H1 (cell line): ENCODE measurements around the gene PTPRD. TPM values are rescaled to one million over a fixed set of nuclear protein-coding genes. Genes with fewer than 3 reads are reported as not detected.

ENCODE experiments used
- CTCF ChIA-PET: fragments of 300-600 bp; sonication (Branson Sonifier 250); formaldehyde crosslinking; loops from one replicate; lab custom pipeline; 2021; ENCODE audit not compliant: partially characterized antibody; lab: Charles Lee
- POLR2A ChIA-PET: fragments of 300-600 bp; sonication (Branson Sonifier 250); formaldehyde crosslinking; loops from one replicate; lab custom pipeline; 2021; ENCODE audit warnings: inconsistent platforms; ENCODE audit not compliant: partially characterized antibody; lab: Charles Lee
- DNase-seq, 2 experiments: peaks; one replicate each; pipeline versions ENCODE4 v3.0.0 to v3.0.0-alpha.2; 2010 to 2022; ENCODE audit warnings: low spot score in 2 of 2, low read depth in 1 of 2, mixed read lengths in 1 of 2
- FAIRE-seq: peaks from 2 replicates; lab custom pipeline; 2011; peaks lifted over from hg19 to GRCh38; lab: Jason Lieb, UNC
- H2AFZ ChIP-seq: 2 replicates; pipeline ENCODE4 v1.8.1; 2012; ENCODE audit warnings: low read length, inconsistent platforms
- H2AK5ac ChIP-seq: 2 replicates; pipeline ENCODE4 v1.6.1; 2013; ENCODE audit warnings: low read depth, low read length
- H2BK120ac ChIP-seq: replicated peaks from 2 replicates; pipeline ENCODE3; 2013; ENCODE audit warnings: low read depth, low read length, inconsistent platforms
- H2BK12ac ChIP-seq: 2 replicates; pipeline ENCODE4 v1.6.1; 2013; ENCODE audit warnings: low read depth, low read length
- H2BK15ac ChIP-seq: 2 replicates; pipeline ENCODE4 v1.6.1; 2013; ENCODE audit warnings: low read length
- H2BK20ac ChIP-seq: 2 replicates; pipeline ENCODE4 v1.6.1; 2013; ENCODE audit warnings: low read length
- H2BK5ac ChIP-seq: 2 replicates; pipeline ENCODE4 v1.6.1; 2013; ENCODE audit warnings: low read depth, low read length
- H3K14ac ChIP-seq: 2 replicates; pipeline ENCODE4 v1.6.1; 2013; ENCODE audit warnings: inconsistent platforms; ENCODE audit not compliant: insufficient read length
- H3K18ac ChIP-seq: 2 replicates; pipeline ENCODE4 v1.6.1; 2013; ENCODE audit warnings: low read length; ENCODE audit errors: extremely low read depth
- H3K23ac ChIP-seq: 2 replicates; pipeline ENCODE4 v1.6.1; 2013; ENCODE audit warnings: inconsistent platforms; ENCODE audit not compliant: insufficient read length
- H3K23me2 ChIP-seq: 2 replicates; pipeline ENCODE4 v1.6.1; 2013; ENCODE audit warnings: low read depth, low read length
- H3K27ac ChIP-seq: 2 replicates; pipeline ENCODE4 v1.6.1; 2011; ENCODE audit warnings: low read depth, low read length, inconsistent platforms
- H3K27me3 ChIP-seq, 4 experiments: replicated peaks in 1 of 4; 1 replicate in 1 of 4; 2 replicates in 3 of 4; pipeline versions ENCODE4 v1.6.1 to v1.8.1; 2011 to 2013; ENCODE audit warnings: low read length in 3 of 4, mild to moderate bottlenecking in 3 of 4, inconsistent platforms in 2 of 4, mixed read lengths in 2 of 4, moderate library complexity in 1 of 4; ENCODE audit not compliant: control insufficient read depth in 3 of 4, insufficient read depth in 3 of 4; ENCODE audit errors: extremely low read depth in 1 of 4
- H3K36me3 ChIP-seq, 4 experiments: 2 replicates each; pipeline versions ENCODE4 v1.6.1 to v1.8.1; 2011 to 2013; ENCODE audit warnings: mild to moderate bottlenecking in 4 of 4, low read length in 3 of 4, moderate library complexity in 2 of 4, control low read depth in 1 of 4, inconsistent platforms in 1 of 4; ENCODE audit not compliant: insufficient read depth in 4 of 4, control insufficient read depth in 2 of 4
- H3K4ac ChIP-seq: replicated peaks from 2 replicates; pipeline ENCODE3; 2013; ENCODE audit warnings: low read length, low read depth, mixed read lengths, inconsistent platforms; ENCODE audit not compliant: insufficient read length
- H3K4me1 ChIP-seq, 4 experiments: replicated peaks in 1 of 4; 1 replicate in 1 of 4; 2 replicates in 3 of 4; pipeline versions ENCODE4 v1.6.1 to v1.8.1; 2011 to 2013; ENCODE audit warnings: low read length in 3 of 4, inconsistent platforms in 2 of 4, mixed read lengths in 1 of 4; ENCODE audit not compliant: insufficient read depth in 4 of 4, control insufficient read depth in 3 of 4
- H3K4me2 ChIP-seq, 2 experiments: 2 replicates each; pipeline versions ENCODE4 v1.6.1 to v1.8.1; 2011 to 2013; ENCODE audit warnings: low read depth in 2 of 2, low read length in 2 of 2, control low read depth in 1 of 2, inconsistent platforms in 1 of 2, mild to moderate bottlenecking in 1 of 2; ENCODE audit not compliant: insufficient read depth in 1 of 2
- H3K4me3 ChIP-seq, 4 experiments: fragments of 200-600, 300-600 bp in 1 of 4; sonication (generic), shearing (Covaris generic), sonication (Bioruptor Twin) in 1 of 4; 2 replicates each; pipeline versions ENCODE4 v1.5.1 to v1.8.1; 2011 to 2016; ENCODE audit warnings: low read length in 4 of 4, low read depth in 3 of 4, control low read depth in 2 of 4, inconsistent platforms in 2 of 4, mild to moderate bottlenecking in 2 of 4, mixed read lengths in 1 of 4, moderate library complexity in 1 of 4; ENCODE audit not compliant: insufficient read depth in 2 of 4; ENCODE audit errors: extremely low read depth in 1 of 4
- H3K56ac ChIP-seq: replicated peaks from 2 replicates; pipeline ENCODE3; 2013; ENCODE audit warnings: low read depth, mild to moderate bottlenecking, mixed read lengths, low read length, inconsistent platforms; ENCODE audit not compliant: insufficient read length
- H3K79me1 ChIP-seq: 2 replicates; pipeline ENCODE4 v1.6.1; 2013; ENCODE audit warnings: low read depth, low read length, control low read depth
- H3K79me2 ChIP-seq, 2 experiments: 2 replicates each; pipeline versions ENCODE4 v1.6.1 to v1.8.1; 2012 to 2013; ENCODE audit warnings: low read length in 2 of 2, mild to moderate bottlenecking in 2 of 2, inconsistent platforms in 1 of 2; ENCODE audit not compliant: insufficient read depth in 2 of 2, control insufficient read depth in 1 of 2
- H3K9ac ChIP-seq, 4 experiments: replicated peaks in 1 of 4; 1 replicate in 1 of 4; 2 replicates in 3 of 4; pipeline versions ENCODE4 v1.6.1 to v1.8.1; 2011 to 2013; ENCODE audit warnings: low read depth in 3 of 4, low read length in 3 of 4, control low read depth in 2 of 4, mild to moderate bottlenecking in 2 of 4, moderate library complexity in 2 of 4, inconsistent platforms in 1 of 4; ENCODE audit errors: extremely low read depth in 1 of 4
- H3K9me3 ChIP-seq, 2 experiments: 2 replicates each; pipeline versions ENCODE4 v1.6.1 to v1.8.1; 2012 to 2013; ENCODE audit warnings: mild to moderate bottlenecking in 2 of 2, moderate library complexity in 2 of 2, control low read depth in 1 of 2, inconsistent platforms in 1 of 2, low read depth in 1 of 2, low read length in 1 of 2, mixed read lengths in 1 of 2; ENCODE audit not compliant: insufficient read depth in 2 of 2
- H4K20me1 ChIP-seq, 2 experiments: replicated peaks in 1 of 2; 2 replicates each; pipeline versions ENCODE3 to v1.8.1; 2011 to 2013; ENCODE audit warnings: inconsistent platforms in 2 of 2, low read length in 2 of 2, mild to moderate bottlenecking in 1 of 2; ENCODE audit not compliant: insufficient read depth in 2 of 2, control insufficient read depth in 1 of 2
- H4K5ac ChIP-seq: 2 replicates; pipeline ENCODE4 v1.6.1; 2013; ENCODE audit warnings: low read length, low read depth, mixed read lengths, inconsistent platforms; ENCODE audit not compliant: insufficient read length
- H4K8ac ChIP-seq: 2 replicates; pipeline ENCODE4 v1.8.0; 2013; ENCODE audit warnings: mild to moderate bottlenecking, moderate library complexity, low read length, inconsistent platforms; ENCODE audit not compliant: insufficient read depth; ENCODE audit errors: extremely low read depth
- H4K91ac ChIP-seq: replicated peaks from 2 replicates; pipeline ENCODE3; 2013; ENCODE audit warnings: low read length, mixed read lengths, inconsistent platforms; ENCODE audit not compliant: insufficient read length
- CEBPB ChIP-seq: IDR thresholded peaks from 2 replicates; pipeline ENCODE4 v1.6.1; 2012; ENCODE audit warnings: low read depth, low read length
- HDAC6 ChIP-seq: IDR thresholded peaks from one replicate; pipeline ENCODE4 v1.7.1; 2012; ENCODE audit warnings: low read depth, mild to moderate bottlenecking, inconsistent platforms, low read length, moderate library complexity
- JUND ChIP-seq: IDR thresholded peaks from 2 replicates; pipeline ENCODE4 v1.6.1; 2011; ENCODE audit warnings: mild to moderate bottlenecking, improper control_type of control experiment, low read length
- KDM4A ChIP-seq: IDR thresholded peaks from one replicate; pipeline ENCODE4 v1.7.1; 2012; ENCODE audit warnings: low read depth, mild to moderate bottlenecking, moderate library complexity, low read length, inconsistent platforms; ENCODE audit not compliant: severe bottlenecking
- NRF1 ChIP-seq: IDR thresholded peaks from 2 replicates; pipeline ENCODE4 v1.6.1; 2011; ENCODE audit warnings: mild to moderate bottlenecking, low read depth, low read length, improper control_type of control experiment
- SIX5 ChIP-seq: IDR thresholded peaks from 2 replicates; pipeline ENCODE4 v1.6.1; 2011; ENCODE audit warnings: mild to moderate bottlenecking, low read depth, low read length
- TAF1 ChIP-seq: IDR thresholded peaks from 2 replicates; pipeline ENCODE4 v1.6.1; 2011; ENCODE audit warnings: mild to moderate bottlenecking, low read depth, low read length
- YY1 ChIP-seq: IDR thresholded peaks from 2 replicates; pipeline ENCODE4 v1.6.1; 2011; ENCODE audit warnings: low read depth, mild to moderate bottlenecking, low read length
- WGBS, 2 experiments: shearing (Covaris generic) in 1 of 2; methylation state at CpG; one replicate each; pipeline versions ENCODE4 v1.1.6 to v1.1.7; 2013 to 2015; ENCODE audit warnings: low lambda C conversion rate in 2 of 2, mixed read lengths in 2 of 2, inconsistent platforms in 1 of 2, low coverage in 1 of 2, missing lambda C conversion rate in 1 of 2; ENCODE audit not compliant: insufficient replicate concordance in 2 of 2, insufficient coverage in 1 of 2, insufficient read length in 1 of 2; ENCODE audit errors: extremely low coverage in 1 of 2, missing lambda C conversion rate in 1 of 2; 5-methylcytosine and 5-hydroxymethylcytosine counted together
- polyA plus RNA-seq, 7 experiments: library from polyadenylated mRNA; depleted of rRNA in 3 of 7; stranded (reverse) in 5 of 7; unstranded in 2 of 7; fragments of >200 nt in 5 of 7; fragments of 200-250 nt in 2 of 7; gene quantifications; 1 replicate in 5 of 7; 2 replicates in 1 of 7; 4 replicates in 1 of 7; pipeline versions ENCODE4 v1.2.1 to v1.2.3, GENCODE V29; 2011 to 2013; ENCODE audit warnings: missing spikeins in 2 of 7, mixed read lengths in 2 of 7
- total RNA-seq: library from RNA; stranded (reverse); fragmentation: NEBNext Ultra II Directional; extraction: Animal tissue kit (Norgen Biotek cat#: 25700); gene quantifications from 2 replicates; pipeline ENCODE4 v1.2.1, GENCODE V29; 2021
- TF ChIP-seq, protein P1 (sequence below): IDR thresholded peaks from 2 replicates; pipeline ENCODE4 v1.6.1; 2011; ENCODE audit warnings: low read depth, mild to moderate bottlenecking, low read length; ENCODE audit not compliant: insufficient read depth
- TF ChIP-seq, protein P2 (sequence below): IDR thresholded peaks from 2 replicates; pipeline ENCODE4 v1.6.1; 2012; ENCODE audit warnings: inconsistent platforms
- TF ChIP-seq, protein P3 (sequence below), 3 experiments: IDR thresholded peaks; 1 replicate in 2 of 3; 2 replicates in 1 of 3; pipeline versions ENCODE4 v1.5.1 to v1.6.1; 2011; ENCODE audit warnings: low read length in 3 of 3, mild to moderate bottlenecking in 3 of 3, inconsistent platforms in 2 of 3, low read depth in 1 of 3, moderate library complexity in 1 of 3; ENCODE audit not compliant: insufficient read depth in 1 of 3; ENCODE audit errors: control extremely low read depth in 1 of 3

The PTPRD gene
- total and polyA plus RNA-seq, 2 of the 8 experiments (the other 6 are each of a cell fraction or from before 2014, with no cell fraction given) = 17.2 to 77.0 TPM

DNA sequence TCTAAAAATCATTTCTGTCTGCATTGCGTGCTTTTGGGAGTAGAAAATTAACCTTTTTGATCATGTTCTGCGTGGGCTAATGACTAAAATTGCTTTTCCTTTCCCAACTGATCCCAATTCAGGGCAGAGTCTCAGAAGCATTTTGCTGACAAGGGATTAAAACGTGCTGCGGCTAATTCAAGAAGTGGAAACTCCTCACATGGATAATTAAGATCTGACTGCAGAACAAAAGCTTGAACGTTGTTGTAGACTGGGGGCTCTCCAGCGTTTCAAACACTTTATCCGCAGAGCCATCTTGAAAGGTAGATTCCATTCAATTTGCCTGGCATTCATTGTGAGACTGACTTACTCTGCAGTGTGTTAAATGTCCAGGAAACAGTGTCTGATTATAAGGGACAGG, 2327.9 kb downstream of the PTPRD start:
- Histone ChIP-seq H3K23ac (no peak overlapping the region), H4K91ac (no peak overlapping the region), H3K79me1 (no peaks in the 10 kb centered on the region), H3K4me3 (no peak overlapping the region), H3K56ac (no peak overlapping the region), H2BK20ac (no peak overlapping the region), H2BK15ac (no peak overlapping the region), H4K20me1 (no peaks in the 10 kb centered on the region), H2BK120ac (no peak overlapping the region), H2BK5ac (no peak overlapping the region), H3K14ac (no peak overlapping the region), H2BK12ac (no peak overlapping the region), H2AK5ac (no peak overlapping the region), H3K23me2 (no peaks in the 10 kb centered on the region), H3K9me3 (no peaks in the 10 kb centered on the region), H3K27me3 (no peaks in the 10 kb centered on the region), H4K8ac (no peak overlapping the region), H3K4me1 (no peaks in the 10 kb centered on the region), H3K9ac (no peak overlapping the region), H3K4ac (no peak overlapping the region), H2AFZ (no peak overlapping the region), H3K79me2 (no peaks in the 10 kb centered on the region), H3K36me3 (no peaks in the 10 kb centered on the region), H3K4me2 (no peak overlapping the region), H3K18ac (no peak overlapping the region), H4K5ac (no peak overlapping the region), H3K27ac (no peak overlapping the region)
- ChIA-PET POLR2A (no interaction called here), CTCF (interaction anchor here (0.6 to 1.8 kb wide), 3 partner anchors 8 to 1154 kb away, joined by 3 to 5 read pairs (median 3); no protein-coding TSS in a partner anchor)
- FAIRE-seq (no peak), DNase-seq (no peak)
- WGBS, 2 experiments = 97% methylated on average over 7 of the region's 7 CpGs; no CpG with 5 or more reads in 1 of the 2 experiments
- TF ChIP-seq KDM4A (no peak), HDAC6 (no peak), CEBPB (no peak), YY1 (no peak), TAF1 (no peak), JUND (no peak), NRF1 (no peak), SIX5 (no peak)
- TF ChIP-seq, protein P1, sequence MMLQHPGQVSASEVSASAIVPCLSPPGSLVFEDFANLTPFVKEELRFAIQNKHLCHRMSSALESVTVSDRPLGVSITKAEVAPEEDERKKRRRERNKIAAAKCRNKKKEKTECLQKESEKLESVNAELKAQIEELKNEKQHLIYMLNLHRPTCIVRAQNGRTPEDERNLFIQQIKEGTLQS = no peak
- TF ChIP-seq, protein P2, sequence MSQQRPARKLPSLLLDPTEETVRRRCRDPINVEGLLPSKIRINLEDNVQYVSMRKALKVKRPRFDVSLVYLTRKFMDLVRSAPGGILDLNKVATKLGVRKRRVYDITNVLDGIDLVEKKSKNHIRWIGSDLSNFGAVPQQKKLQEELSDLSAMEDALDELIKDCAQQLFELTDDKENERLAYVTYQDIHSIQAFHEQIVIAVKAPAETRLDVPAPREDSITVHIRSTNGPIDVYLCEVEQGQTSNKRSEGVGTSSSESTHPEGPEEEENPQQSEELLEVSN = no peak
- TF ChIP-seq, protein P3, sequence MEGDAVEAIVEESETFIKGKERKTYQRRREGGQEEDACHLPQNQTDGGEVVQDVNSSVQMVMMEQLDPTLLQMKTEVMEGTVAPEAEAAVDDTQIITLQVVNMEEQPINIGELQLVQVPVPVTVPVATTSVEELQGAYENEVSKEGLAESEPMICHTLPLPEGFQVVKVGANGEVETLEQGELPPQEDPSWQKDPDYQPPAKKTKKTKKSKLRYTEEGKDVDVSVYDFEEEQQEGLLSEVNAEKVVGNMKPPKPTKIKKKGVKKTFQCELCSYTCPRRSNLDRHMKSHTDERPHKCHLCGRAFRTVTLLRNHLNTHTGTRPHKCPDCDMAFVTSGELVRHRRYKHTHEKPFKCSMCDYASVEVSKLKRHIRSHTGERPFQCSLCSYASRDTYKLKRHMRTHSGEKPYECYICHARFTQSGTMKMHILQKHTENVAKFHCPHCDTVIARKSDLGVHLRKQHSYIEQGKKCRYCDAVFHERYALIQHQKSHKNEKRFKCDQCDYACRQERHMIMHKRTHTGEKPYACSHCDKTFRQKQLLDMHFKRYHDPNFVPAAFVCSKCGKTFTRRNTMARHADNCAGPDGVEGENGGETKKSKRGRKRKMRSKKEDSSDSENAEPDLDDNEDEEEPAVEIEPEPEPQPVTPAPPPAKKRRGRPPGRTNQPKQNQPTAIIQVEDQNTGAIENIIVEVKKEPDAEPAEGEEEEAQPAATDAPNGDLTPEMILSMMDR (IDR thresholded peaks at IDR 0.05; ENCODE audit: control extremely low read depth in 1 of 3, insufficient read depth in 1 of 3, low read depth in 1 of 3, low read length in 3 of 3) = no peak
